HCEC 1CT (cell line): Measurements from ENCODE around the gene SLC22A17.

Experiments
- DNase-seq: peaks from one replicate; pipeline ENCODE4 v3.0.0-alpha.2; 2017

SLC22A17 gene

DNA sequence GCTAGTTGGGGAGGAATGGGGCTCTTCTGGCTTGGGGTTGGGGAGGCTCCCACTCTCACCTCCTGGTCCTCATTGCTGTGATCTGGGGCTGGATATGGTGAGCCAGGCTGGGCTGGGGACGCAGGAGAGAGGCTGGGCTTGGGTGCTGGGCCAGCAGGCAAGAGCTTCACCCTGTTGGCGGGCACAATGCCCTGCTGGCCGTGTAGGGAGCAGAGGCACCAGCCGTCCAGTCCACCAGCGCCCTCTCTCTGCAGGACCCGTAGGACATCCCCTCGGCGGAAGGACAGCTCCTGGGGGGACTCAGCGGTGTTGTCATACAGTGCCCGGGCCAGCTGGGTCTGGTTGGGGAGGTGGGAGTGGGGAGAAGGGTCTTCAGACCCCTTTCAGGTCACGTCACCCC is 7.8 kb upstream of the SLC22A17 start:
- no peak for DNase-seq

- DNase-seq = no peak
Measured at GRCh38 chr14:23359722-23360447, 7.2 kb upstream of the SLC22A17 start.

GRCh38 chr14:23359167-23359626 is 6.5 kb upstream of the SLC22A17 start:
- no peak for DNase-seq

GRCh38 chr14:23358553-23359166 is 6.0 kb upstream of the SLC22A17 start:
- no peak for DNase-seq

- DNase-seq = no peak
Measured at GRCh38 chr14:23358042-23358441, 5.4 kb upstream of the SLC22A17 start.

DNA sequence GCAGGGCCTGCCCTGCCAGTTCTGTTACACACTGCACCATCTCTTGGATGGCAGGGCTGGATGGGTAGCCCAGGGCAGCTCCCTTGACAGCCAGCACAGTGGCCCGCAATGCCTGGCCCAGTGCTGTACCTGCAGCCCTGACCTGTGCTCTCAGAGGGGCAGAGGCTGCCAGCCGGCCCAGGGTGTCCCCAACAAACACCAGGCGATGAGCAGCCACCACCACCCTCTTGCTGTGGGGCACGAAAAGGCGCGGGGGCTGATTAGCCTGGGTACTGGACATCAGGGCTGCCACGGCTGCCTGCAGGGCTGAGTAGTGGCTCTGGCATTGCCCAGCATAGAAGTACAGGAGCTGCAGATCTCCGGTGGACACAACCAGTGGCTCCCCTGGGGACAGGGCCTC is 4.6 kb upstream of the SLC22A17 start:
- no peak for DNase-seq

- DNase-seq = no peak
Measured at GRCh38 chr14:23356662-23357061, 4.0 kb upstream of the SLC22A17 start.

GRCh38 chr14:23355871-23356435 is 3.3 kb upstream of the SLC22A17 start:
- no peak for DNase-seq

DNA sequence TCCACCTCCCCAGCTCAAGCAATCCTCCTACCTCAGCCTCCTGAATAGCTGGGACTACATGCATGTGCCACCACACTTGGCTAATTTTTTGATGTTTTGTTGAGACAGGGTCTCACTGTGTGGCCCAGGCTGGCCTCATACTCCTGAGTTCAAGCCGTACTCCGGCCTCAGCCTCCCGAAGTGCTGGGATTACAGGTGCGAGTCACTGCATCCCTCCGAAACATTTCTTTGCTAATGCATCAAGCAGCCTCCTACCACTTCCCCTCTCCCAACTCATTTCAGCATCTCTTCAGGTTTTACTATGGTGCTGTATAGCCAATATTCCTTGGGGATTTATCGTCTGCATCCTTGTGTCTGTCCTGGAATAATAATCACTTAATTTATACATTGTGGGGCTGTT is 2.3 kb upstream of the SLC22A17 start:
- no peak for DNase-seq

DNA sequence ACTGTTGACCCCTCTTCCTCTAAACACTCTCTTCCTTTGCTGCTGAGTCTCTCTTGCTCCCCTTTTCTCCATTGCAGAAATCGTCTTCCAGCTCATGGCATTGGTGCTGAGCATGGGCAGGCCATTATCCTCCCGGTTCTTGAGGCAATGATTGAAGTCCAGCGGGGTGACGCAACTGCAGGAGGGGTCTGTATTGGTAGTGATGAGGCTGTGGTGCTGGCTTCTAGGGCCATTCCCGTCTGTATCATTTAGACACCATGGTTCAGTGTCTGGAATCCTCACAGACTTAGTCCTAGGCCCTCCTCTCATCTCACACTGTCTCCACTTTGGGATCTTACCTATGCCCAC is 720 bp upstream of the SLC22A17 start:
- no peak for DNase-seq

DNA sequence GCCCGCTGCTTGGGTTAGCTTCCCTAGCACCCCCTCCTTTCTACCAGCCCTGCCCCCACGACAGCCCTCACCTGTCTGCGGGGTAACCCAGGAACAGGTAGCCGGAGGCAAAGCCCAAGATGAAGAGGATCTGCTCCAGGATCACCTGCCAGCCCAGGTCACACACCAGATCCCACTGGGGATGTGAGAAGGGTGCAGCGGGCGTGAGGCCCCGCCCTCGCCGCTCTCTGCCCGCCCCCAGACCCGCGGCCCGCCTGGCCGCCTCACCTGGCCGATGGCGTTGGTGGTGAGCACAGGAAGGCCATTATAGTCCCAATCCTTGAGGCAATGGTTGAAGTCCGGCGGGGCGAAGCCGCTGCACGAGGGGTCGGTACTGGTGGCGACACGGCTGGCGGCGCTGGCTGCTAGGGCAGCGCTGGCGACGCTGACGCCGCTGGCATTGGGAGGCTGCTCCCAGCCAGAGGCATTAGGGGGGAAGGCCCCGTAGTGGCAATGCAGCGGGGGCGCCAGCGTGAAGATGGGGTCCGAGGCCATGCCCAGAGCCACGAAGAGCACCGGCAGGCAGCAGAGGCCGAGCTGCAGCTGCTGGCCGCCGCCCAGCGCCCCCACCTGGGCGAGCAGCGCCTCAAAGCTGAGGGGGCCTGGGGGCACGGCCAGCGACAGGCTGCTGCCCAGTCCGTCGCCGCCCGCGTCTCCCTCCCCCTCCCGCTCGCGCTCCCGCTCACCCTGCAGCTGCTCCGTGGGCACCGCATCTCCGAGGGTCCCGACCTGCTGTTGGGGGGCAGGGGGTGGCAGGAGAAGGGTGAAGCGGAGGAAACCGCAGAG is 794 bp downstream of the SLC22A17 start:
- no peak for DNase-seq

- DNase-seq = no peak
Measured at GRCh38 chr14:23349156-23349845, 3.4 kb downstream of the SLC22A17 start.

GRCh38 chr14:23348297-23348655 is 4.4 kb downstream of the SLC22A17 start:
- no peak for DNase-seq

DNA sequence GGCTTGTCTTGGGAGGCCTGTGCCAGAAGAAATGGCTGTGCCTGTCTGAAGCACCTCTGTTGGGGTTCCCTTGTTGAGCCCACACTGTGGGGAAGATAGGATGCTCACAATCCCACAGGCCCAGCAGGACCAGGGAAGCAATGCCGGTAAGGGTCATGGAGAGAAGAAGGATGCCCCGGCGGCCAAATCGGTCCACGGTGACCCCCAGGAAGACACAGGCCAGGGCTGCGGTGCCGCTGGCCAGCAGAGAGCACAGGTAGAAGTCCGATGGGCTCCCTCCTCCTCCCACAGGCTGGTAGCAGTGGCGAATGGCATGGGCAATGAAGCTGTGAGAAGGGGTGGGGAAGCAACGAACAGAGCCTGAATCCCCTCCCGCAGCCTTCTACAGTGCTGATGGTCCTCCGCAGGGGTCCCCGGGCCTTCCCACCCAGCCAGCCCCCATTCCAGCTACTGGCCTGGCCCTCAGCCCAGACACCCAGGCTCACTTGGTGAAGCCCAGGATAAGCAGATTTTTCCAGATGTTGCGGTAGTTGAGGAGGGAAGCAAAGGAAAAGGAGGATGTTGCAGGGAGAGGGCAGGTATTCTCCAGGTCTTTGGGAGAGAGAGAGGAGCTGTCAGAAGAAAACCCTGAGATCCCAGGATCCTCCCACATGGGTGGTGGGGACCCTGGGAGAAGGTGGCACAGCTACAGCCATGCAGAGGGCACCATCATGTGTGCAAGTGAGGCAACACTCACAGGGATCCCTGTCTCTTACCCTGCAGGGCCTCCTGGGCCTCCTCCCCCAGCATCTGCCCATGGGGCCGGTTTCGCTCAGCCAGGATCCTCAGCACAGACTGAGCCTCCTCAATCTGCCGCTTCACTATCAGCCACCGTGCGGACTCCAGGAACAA is 5.0 kb downstream of the SLC22A17 start:
- no peak for DNase-seq

- no peak for DNase-seq
Measured at GRCh38 chr14:23346693-23347405, 5.8 kb downstream of the SLC22A17 start.

- no peak for DNase-seq
Measured at GRCh38 chr14:23345987-23346692, 6.5 kb downstream of the SLC22A17 start.

- DNase-seq = no peak
Measured at GRCh38 chr14:23344481-23344880, 8.2 kb downstream of the SLC22A17 start.

DNA sequence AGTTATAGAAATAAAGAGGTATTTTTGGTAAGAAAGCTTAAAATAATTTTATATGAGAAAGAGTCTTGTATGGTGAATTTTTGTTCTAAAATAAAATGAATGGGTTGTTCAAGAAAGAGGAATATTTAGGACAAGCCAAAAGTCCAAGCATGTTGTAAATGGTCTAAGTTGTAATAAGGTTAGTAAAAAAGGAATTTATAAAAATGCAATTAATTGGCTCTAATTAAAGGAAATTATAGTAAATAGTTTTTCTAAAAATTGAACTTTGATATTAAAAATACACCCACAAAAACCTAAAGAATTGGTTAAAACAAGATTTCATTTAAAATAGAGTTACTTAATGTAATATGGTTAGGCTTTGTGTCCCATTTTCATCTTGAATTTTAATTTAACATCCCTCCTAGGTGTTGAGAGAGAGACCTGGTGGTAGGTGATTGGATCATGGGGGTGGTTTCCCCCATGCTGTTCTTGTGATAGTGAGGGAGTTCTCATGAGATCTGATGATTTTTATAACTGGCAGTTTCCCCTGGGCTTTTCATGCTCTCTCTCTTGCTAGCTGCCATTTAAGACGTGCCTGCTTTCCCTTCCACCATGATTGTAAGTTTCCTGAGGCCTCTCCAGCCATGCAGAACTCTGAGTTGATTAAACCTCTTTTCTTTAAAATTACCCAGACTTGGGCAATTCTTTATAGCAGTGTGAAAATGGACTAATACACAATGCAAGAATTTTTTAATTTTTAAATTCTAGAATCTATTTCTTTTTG is 13.0 kb downstream of the SLC22A17 start:
- DNase-seq = no peak

DNA sequence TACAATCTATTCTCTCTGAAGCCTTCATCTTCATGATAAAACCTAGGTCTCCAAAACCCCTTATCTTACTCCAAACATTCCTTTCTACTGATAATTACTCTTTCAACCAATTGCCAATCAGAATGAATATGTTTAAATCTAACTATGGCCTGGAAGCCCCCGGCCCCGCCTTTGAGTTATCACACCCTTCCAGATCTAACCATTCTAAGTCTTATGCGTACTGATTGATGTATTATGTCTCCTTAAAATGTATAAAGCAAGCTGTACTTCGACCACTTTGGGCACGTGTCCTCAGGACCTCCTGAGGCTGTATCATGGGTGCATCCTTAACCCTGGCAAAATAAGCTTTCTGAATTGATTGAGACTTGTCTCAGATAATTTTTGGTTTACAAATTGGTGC is 17.1 kb downstream of the SLC22A17 start:
- DNase-seq = no peak
